CMK (cell line): Measurements from ENCODE around the gene MAFB.

Experiments
- DNase-seq: peaks from one replicate; pipeline ENCODE4 v3.0.0-alpha.2; 2010; ENCODE audit warnings: low read depth

The MAFB gene

GRCh38 chr20:40681684-40682083 lies 7.4 kb downstream of the MAFB start:
- no peak for DNase-seq

DNA sequence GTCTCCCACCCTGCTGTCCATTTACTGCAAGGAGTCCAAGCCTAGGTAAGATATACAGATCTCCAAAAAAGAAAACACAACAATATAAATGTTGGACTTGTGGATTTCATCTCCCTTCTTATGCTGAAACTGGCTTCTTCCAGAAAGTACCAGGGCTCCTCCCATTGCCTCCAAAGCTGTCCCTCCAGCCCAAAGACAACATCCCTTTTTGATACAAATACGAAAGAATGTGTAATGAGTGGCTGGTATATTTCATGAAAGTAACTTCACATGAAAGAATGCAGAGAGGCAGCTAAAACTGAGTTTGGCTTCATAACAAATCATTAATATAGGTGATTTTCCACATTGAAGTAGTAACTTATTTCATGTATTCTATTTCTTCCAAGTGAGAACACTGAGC lies 7.9 kb downstream of the MAFB start:
- no peak for DNase-seq

DNA sequence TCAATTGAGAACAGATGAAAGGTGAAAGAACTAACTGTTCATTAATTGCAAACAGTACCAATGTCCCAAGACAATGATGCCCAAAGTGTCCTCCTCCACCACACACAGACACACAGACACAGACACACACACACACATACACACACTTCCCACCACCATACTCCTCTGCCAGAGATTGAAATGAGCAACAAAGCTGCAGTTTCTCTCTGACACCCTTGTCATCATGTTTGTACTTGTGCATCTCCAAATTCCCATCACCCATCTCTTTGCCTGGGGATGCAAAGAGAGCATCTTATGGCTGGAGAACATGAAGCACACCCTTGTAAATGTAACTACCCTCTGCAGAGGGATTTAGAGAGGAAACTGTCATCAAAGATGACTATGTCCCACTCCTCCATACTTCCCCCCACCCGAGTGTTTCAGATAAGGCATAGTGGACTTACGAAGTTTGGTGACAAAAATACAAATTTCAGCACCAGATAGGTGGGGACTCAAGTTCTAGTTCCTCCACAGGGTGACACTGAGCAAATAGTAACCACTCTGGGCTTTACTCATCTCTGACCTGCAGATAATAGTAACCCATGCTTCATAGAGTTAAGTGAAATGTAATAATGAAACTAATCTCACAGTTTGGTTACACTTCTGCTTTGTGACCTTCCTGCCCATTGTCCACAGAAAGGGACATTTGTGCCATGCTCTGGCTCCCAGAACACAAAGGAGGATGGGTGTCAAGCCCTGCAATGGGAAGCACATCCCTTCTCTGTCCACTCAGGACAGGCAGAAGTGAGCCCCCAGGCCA lies 8.7 kb downstream of the MAFB start:
- no peak for DNase-seq

GRCh38 chr20:40679184-40679583 lies 9.9 kb downstream of the MAFB start:
- DNase-seq: no peak

GRCh38 chr20:40678286-40678875 lies 10.7 kb downstream of the MAFB start:
- no peak for DNase-seq

DNA sequence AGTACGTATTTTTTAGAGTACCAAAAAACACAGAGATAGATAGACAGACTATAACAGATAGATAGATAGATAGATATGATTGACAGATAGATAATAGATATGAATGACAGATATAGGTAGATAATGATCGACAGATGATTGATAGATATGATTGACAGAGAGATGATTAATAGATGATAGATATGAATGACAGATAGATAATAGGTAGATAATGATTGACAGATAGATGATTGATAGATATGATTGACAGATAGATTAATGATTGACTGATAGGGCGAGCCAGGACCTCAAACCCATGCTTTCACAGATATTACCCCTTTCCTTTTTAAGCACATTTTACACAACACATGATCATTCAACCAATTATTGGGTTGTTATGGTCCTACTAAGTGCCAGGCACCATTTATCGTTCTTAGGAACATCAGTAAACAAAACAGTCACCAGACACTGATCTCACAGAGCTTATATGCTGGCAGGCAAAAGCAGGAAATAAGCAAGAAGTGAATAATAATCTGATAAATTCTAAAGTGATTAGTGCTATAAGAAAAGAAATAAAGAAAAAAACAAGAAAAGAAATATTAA lies 11.6 kb downstream of the MAFB start:
- DNase-seq: no peak

DNA sequence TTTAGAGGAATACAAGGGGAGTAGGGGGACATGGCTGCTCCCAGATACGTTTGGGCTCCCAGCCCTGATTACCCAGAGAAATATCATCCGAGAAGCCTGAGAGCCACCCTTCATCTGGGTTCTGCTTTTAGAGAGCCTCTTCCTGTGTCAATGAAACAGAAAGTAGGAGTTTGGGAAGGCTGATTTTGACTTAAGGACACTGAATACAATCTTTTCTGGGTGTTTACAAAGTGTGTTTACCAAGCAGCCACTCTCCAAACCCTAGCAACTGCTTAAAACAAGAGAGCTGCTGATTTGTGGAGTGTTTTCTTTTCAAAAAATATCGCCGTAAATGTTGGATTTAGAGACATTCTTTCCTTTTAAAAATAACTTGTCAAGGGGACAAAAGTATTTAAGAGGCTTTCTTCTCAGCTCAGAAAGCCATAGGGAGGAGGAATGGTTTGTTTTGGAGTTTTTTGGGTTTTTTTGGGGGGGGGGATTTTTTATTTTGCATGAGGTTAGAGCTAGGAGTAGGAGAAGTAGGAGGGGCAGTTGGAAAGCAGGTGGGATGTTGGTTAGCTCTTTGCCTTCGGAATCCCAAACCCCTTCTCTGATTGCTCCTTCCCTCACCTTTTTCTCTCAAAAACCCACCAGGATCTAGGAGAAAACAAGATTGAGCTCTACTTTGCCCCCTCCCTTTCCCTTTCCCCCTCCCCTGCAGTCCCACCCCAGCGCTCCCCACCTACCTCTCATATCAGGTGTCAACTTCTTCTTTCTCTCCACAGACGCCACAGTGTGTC lies 12.4 kb downstream of the MAFB start:
- DNase-seq: no peak

DNA sequence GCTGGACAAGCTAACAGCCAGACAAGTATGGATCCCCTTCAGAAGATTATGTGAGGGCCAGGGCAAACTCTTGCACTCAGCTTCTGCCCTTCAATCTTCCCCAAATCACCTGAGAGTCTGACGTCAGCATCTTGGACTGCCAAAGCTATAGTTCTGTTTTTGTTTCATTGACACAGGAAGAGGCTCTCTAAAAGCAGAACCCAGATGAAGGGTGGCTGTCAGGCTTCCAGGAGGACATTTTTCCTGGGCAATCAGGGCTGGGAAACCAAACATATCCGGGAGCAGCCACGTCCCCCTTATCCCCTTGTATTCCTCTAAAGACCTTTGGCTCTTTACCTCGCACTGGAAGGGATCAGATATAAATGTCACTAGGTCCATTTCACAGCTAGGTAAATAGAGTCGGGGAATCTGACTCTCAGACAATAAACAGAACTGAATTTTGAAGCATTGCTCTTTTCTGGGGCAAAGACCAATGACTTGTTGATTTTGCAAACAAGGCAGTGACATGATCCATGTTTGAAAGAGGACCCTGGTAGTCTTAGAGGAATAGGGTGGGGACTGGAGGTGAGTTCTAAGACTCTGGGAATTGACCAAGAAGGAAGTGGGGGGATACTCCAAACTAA lies 13.3 kb downstream of the MAFB start:
- no peak for DNase-seq

DNA sequence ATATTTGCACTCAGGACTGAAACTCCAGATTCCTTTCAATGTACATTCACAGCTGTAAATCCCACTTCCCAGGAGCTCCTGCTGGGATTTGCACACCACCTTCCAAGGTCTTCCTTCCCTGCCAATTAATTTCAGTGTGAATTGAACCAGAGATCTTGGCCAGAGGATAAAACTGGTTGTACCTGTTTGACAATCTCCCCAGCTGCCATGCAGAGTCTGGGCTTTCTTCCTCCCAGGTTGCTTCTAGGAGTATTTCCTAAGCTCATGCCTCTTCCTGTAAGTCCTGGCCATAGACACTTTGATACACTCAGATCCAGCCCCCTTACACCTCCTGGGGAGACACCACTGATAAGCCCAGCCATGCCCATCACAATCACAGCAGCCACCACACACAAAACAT lies 15.6 kb downstream of the MAFB start:
- no peak for DNase-seq

- DNase-seq: no peak
Measured at GRCh38 chr20:40672095-40672494, 16.9 kb downstream of the MAFB start.

DNA sequence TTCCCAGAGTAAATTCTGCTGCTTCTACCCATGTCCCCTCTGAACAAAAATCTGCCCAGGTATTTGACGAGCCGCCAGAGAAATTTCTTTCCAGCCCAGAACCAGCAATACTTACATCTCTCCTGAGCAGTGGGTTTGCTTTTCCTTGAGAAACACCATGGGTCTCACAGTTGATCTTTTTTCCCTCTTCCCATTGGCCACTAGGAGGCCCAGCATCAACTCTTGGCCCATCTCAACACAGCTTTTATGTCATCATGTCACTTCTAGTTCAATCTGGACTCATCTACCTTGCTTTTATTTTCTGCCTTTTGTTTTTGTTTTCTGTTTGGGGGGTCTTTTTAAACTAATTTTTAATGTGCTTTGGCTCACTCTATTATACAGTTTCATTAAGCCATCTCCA lies 18.8 kb downstream of the MAFB start:
- no peak for DNase-seq

GRCh38 chr20:40669692-40670091 lies 19.3 kb downstream of the MAFB start:
- no peak for DNase-seq

DNA sequence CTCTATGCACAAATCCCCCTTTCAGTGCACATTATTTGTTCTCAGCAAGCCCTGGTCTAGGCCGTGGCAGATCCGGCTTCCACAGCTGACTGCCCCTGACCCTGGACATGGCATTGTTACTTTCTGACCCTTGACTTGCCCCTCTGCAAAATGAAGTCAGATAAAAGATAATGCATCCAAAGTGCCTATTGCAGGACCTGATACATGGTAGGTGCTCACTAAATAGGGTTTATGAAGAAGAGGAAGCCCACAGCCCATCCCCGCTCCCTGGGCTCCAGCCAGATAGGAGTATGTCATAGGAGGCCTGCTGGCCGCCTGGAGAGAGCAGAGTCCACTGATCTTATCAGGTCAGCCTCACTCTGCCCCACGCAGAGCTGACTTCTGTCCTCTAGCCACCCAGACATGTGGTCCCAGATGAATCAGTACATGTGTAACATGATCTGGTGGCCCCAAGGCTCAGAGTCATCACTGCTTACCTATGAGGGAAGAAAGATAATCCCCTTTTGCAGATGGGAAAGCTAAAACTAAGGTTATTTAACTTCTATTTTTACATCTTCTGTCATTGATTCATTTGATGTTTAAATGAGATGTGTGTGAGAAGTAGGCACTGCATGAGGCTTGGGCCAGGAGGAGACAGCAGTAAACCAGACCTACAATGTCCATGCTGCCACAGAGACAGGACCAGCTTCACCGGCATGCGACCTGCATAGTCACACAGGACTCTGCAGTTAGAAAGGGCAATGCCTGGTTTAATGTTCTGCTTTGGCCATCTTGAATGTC lies 20.4 kb downstream of the MAFB start:
- DNase-seq: no peak

- no peak for DNase-seq
Measured at GRCh38 chr20:40667503-40667902, 21.5 kb downstream of the MAFB start.

DNA sequence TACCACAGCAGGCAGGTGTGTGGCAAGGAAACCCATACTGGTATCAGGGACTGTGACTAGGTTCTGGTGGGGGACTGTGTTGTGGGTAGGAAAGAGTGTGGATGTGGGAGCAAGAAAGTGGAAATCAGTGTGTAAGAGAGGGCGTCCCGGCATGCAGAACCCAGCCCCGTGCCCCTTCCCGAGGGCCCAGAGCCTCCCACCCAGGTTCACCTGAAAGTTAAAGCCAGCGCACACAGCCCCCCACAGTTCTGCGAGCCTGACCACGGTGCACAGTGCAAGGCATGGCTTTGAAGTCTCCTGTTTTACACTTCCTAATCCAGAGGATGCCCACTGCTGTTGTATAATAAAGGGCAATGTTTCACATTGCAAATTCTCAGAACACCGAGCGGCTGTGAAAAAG lies 22.7 kb downstream of the MAFB start:
- DNase-seq: no peak

DNA sequence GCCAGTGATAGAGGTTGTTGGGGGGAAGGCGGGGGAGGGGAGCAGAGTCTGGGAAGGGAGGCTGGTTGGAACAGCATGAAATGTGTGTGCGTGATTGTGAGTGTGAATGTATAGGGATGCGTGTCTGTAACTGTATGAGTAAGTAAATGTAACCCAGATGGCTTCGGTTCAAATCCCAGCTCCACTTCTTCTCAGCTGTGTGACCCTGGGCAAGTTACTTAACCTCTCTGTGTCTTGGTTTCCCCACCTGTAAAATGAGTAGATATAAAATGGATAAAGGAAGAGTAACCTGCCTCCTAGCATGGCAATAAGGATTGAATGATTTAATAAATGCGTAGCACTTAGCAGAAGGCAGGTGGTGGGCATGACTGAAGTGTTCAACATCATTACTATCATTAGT lies 24.1 kb downstream of the MAFB start:
- no peak for DNase-seq

GRCh38 chr20:40663991-40664880 lies 24.8 kb downstream of the MAFB start:
- no peak for DNase-seq

DNA sequence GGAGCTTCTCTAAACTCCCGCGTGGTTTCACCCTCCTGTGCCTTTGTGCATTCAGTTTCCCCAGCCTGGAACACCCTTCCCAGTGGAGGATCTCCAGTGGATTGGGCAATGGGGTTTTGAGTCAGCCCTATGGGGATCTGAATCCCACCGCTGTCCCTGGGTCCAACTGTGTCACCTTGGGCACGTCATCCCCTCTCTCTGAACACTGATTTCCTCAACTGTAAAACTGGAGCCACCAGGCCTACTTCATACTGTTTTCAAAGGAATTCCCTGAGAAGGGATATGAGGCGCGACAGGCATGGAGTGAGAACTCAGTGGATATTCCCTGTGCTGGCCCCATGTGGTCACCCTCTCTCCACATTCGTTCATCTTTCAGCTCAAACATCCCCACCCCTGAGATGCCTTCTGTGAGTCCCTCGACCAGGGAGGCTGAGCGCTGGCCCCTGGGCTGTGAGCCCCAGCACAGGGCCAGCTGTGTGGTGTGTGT lies 25.7 kb downstream of the MAFB start:
- DNase-seq: no peak

GRCh38 chr20:40659567-40659966 lies 29.5 kb downstream of the MAFB start:
- DNase-seq: no peak

GRCh38 chr20:40658509-40658908 lies 30.5 kb downstream of the MAFB start:
- no peak for DNase-seq
